MM.1S (cell line): Measurements from ENCODE around the gene ZNF587.

ENCODE experiments used
- EZH2 ChIP-seq: fragments of 300-600 bp; sonication (generic); optimal IDR thresholded peaks from 2 replicates; pipeline ENCODE3; 2017; ENCODE audit warnings: low read depth, mild to moderate bottlenecking, antibody characterized with exemption, low read length, mixed read lengths
- EZH2phosphoT487 ChIP-seq: fragments of 300-600 bp; sonication (generic); IDR thresholded peaks from 2 replicates; pipeline ENCODE4 v1.6.1; 2018; ENCODE audit warnings: antibody characterized with exemption, low read length
- TF ChIP-seq, protein P1 (sequence below): fragments of 300-600 bp; sonication (generic); IDR thresholded peaks from 2 replicates; pipeline ENCODE4 v1.5.1; 2016; ENCODE audit warnings: antibody characterized with exemption, low read length, mixed read lengths

DNA sequence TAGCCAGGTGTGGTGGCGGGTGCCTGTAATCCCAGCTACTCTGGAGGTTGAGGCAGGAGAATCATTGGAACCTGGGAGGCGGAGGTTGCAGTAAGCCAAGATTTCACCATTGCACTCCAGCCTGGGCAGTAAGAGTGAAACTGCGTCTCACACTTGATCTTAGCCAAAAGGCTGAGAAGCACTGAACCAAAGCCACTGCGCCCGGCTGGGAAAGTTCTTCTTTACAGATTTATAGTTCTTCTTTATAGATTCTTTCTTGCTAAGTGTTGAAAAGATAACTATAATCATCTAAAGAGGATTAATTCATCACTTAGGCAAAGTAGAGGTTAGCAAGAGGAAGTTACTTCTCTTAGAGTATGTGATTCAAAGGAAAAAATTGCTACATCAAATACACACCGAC lies 55.6 kb downstream of the ZNF587 start:
- TF ChIP-seq, protein P1, sequence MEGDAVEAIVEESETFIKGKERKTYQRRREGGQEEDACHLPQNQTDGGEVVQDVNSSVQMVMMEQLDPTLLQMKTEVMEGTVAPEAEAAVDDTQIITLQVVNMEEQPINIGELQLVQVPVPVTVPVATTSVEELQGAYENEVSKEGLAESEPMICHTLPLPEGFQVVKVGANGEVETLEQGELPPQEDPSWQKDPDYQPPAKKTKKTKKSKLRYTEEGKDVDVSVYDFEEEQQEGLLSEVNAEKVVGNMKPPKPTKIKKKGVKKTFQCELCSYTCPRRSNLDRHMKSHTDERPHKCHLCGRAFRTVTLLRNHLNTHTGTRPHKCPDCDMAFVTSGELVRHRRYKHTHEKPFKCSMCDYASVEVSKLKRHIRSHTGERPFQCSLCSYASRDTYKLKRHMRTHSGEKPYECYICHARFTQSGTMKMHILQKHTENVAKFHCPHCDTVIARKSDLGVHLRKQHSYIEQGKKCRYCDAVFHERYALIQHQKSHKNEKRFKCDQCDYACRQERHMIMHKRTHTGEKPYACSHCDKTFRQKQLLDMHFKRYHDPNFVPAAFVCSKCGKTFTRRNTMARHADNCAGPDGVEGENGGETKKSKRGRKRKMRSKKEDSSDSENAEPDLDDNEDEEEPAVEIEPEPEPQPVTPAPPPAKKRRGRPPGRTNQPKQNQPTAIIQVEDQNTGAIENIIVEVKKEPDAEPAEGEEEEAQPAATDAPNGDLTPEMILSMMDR: no peak
- TF ChIP-seq EZH2phosphoT487 (no peak), EZH2 (no peak)
